Mucosa of descending colon (tissue), 3 donors: ENCODE measurements around the gene CADPS. TPM values are rescaled to one million over a fixed set of nuclear protein-coding genes. Genes with fewer than 3 reads are reported as not detected.

Experiments
- ATAC-seq: fragments of 200-7000 bp; cut with Tn5 transposase; one replicate; pipeline ENCODE4 v1.9.1; 2020; ENCODE audit warnings: mild to moderate bottlenecking, moderate library complexity
- DNase-seq, 3 donors: peaks; one replicate each; pipeline ENCODE4 v3.0.0-alpha.2; 2020
- H3K36me3 ChIP-seq: fragments of 200-600 bp; one replicate; pipeline ENCODE4 v1.8.0; 2021; ENCODE audit warnings: low read depth, mild to moderate bottlenecking
- H3K4me1 ChIP-seq: fragments of 200-600 bp; one replicate; pipeline ENCODE4 v1.8.0; 2021; ENCODE audit warnings: low read depth, mild to moderate bottlenecking
- H3K4me3 ChIP-seq: fragments of 200-600 bp; one replicate; pipeline ENCODE4 v1.8.0; 2021; ENCODE audit warnings: mild to moderate bottlenecking
- H3K9me3 ChIP-seq: fragments of 200-600 bp; one replicate; pipeline ENCODE4 v1.8.0; 2021; ENCODE audit warnings: mild to moderate bottlenecking
- CTCF ChIP-seq: fragments of 200-600 bp; IDR thresholded peaks from one replicate; pipeline ENCODE4 v1.8.0; 2022; ENCODE audit warnings: antibody characterized with exemption, mild to moderate bottlenecking
- intact Hi-C, 2 donors: fragments of 100-400 bp; cut with DNase I in 1 of 2; cut with micrococcal nuclease in 1 of 2; formaldehyde crosslinking; loops; one replicate each; pipeline versions ENCODE4 v1.11.0 to v1.11.1; 2022; cut with DNase I, micrococcal nuclease
- total RNA-seq, 3 donors: library from RNA; stranded (reverse); fragmentation: NEBNext Ultra II Directional in 2 of 3; extraction: Animal tissue kit (Norgen Biotek cat#: 25700) in 2 of 3; gene quantifications; one replicate each; pipeline versions ENCODE4 v1.2.1 to v1.2.4, GENCODE V29; 2021 to 2023
- donor health status: DM: no; HTN: no; CAD: no; lungs with moderate emphysema.
- donor health status: DM: no; HTN: no; CAD: no.
- donor health status: DM: no; HTN: yes; CAD: no.

The CADPS gene
- total RNA-seq, 3 donors from 2014 or later = 3.7 to 6.2 (median 6.1) TPM

GRCh38 chr3:62356356-62356755 lies 518.9 kb downstream of the CADPS start:
- no peak overlapping the region for H3K4me3 ChIP-seq
- no peak for ATAC-seq
- no peaks in the 10 kb centered on the region for H3K4me1 ChIP-seq
- no peaks in the 10 kb centered on the region for H3K9me3 ChIP-seq
- TF ChIP-seq CTCF = no peak
- DNase-seq = no peak
- intact Hi-C loops = no loop called here
- no peaks in the 10 kb centered on the region for H3K36me3 ChIP-seq

GRCh38 chr3:62355703-62356102 lies 519.5 kb downstream of the CADPS start:
- no peak for TF ChIP-seq CTCF
- intact Hi-C loops = no loop called here
- ATAC-seq = no peak
- Histone ChIP-seq H3K4me3 (no peak overlapping the region), H3K36me3 (no peaks in the 10 kb centered on the region), H3K4me1 (no peaks in the 10 kb centered on the region), H3K9me3 (no peaks in the 10 kb centered on the region)
- DNase-seq = no peak
